Hematopoietic multipotent progenitor cell treated with erythropoietin and hydrocortisone succinate and interleukin-3 and kit ligand, for 6 days (in vitro differentiated cells): ENCODE results near the gene TFF3.

Experiments used
- DNase-seq: peaks from one replicate; pipeline ENCODE4 v3.0.0-alpha.2; 2015

The TFF3 gene

DNA sequence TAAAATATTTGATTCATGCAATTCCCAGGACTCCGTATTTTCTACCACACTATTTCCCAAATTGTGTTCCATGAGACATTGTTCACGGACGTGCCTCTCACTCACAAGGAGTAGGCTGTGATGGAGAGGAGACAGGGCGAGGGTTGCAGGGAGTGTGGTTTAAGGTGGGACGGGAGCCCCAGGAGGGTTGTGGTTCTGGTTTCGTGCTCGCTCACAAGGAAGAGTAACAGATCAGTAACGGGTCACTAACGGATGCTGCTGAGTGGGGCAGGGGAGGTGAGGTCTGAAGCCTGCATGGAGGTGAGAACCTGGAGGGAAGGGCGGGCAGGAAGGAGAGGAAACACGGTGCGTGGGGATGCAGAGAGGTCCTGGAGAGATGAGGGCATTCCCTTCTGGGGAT is 28.8 kb downstream of the TFF3 start:
- no peak for DNase-seq

GRCh38 chr21:42285569-42286245 is 29.5 kb downstream of the TFF3 start:
- no peak for DNase-seq

GRCh38 chr21:42282715-42283114 is 32.5 kb downstream of the TFF3 start:
- no peak for DNase-seq

DNA sequence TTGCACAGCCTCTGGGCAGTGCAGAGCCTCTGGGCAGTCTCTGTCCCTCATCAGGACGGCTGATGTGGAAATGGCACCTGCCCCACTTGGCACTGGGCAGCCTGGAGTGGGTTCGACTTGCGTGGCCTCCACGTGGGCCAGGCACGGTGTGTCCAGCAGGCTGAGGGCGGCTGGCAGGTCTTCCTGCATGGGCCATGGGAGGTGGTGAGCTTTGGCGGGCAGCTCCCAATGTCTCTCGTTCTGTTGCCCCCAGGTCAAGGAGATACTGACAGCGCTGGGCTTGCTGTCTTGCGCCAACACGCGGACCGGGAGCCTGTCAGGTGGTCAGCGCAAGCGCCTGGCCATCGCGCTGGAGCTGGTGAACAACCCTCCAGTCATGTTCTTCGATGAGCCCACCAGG is 33.2 kb downstream of the TFF3 start:
- no peak for DNase-seq

GRCh38 chr21:42281181-42281680 is 34.0 kb downstream of the TFF3 start:
- no peak for DNase-seq

DNA sequence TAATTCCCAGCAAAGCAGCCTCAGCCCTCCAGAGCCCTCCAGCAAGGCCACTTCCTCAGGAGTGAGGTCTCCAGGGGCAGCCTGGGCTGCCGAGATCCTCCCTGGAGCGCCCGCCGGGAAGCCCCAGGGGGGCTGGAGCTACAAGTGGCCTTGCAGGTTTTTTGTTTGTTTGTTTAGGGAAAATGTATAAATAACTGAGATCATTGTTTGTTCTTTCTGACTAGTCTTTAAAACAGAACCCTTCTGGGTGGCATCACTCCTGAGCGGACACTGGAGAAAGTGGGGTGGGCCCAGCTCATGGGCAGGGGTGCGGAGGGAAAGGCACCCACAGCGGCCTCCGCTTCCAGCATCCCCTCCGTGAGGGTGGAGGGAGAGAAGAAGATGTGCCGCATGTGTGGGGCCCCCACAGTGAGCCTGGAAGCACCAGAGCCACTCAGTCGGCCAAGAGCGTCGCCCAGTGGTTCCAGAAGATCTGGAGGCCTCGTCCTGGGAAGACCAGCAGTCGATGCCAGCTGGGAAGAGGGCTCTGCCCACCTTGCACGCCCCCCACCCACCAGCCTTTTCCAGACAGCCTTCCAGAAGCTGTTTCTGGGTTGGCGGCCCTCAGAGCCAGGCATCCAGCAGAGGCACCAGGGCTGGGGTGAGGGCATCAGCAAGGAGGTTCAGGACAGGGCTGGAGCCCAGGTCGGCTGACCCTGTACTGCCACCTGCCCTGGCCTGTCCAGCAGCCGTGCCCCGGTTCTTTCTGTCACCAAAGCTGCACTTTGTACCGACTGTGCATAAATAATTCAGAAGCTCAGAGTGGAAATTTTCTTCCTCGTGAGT is 34.6 kb downstream of the TFF3 start:
- no peak for DNase-seq

DNA sequence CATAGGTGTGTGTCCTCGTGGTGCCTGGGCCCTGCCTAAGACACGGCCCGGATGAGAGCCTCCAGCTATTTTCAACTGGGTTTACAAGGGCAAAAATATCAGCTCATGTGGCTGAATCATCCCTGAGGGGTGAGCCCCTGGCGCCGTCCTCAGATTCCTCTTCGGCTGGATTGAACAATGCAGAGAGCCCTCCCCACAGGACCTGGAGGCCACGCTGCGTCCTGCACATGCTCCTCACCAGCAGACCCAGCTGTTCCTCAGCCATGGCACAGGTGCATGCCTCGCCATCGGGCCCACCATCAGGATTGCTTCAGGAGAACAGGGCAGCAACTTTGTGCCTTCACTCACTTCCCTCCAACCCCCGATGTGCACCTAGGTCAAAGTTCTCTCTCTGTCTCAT is 35.3 kb downstream of the TFF3 start:
- no peak for DNase-seq

GRCh38 chr21:42279341-42279871 is 35.8 kb downstream of the TFF3 start:
- DNase-seq: no peak

- DNase-seq: no peak
Measured at GRCh38 chr21:42278451-42279149, 36.6 kb downstream of the TFF3 start.

DNA sequence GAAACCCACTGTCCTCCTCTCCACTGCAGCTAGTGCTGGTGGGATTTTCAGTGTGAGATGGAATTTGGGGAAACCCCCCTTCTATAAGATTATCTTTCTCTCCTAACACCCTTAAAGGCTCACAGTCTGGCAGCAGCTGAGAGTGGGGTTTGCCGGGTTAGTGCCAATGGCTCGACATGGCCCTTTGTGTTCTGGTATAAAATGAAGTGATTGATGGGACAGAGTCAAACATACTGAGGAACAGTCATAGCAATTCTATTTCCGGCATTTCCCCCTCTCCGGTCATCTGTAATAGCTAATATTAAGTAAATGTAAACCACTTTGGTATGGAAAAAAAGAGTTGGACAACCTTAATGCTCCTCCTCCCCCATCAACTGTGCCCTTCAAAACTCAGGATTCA is 37.6 kb downstream of the TFF3 start:
- no peak for DNase-seq

DNA sequence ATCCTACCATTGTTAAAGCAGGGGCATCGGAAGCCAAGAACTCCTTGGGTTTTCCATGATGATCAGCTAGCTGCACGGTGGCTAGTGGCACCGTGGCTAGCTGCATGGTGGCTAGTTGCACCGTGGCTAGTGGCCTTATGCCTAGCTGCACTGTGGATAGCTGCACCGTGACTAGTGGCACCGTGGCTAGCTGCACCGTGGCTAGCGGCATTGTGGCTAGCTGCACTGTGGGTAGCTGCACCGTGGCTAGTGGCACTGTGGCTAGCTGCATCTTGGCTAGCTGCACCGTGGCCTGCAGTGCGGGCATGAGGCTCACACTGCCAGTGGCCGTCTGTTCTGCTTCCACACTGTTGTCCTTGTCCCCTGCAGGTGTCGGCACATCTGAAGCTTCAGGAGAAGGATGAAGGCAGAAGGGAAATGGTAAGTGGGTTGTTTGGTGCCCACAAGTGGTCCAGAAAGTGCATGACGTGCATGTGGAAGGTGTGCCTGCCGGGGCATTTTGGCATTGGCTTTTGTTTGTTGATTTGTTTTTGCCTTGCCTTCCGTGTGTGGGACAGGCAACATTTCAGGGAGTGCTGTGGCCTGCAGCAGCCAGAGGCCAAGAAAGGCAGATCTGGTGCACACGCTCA is 38.6 kb downstream of the TFF3 start:
- DNase-seq: no peak

GRCh38 chr21:42276076-42276475 is 39.1 kb downstream of the TFF3 start:
- DNase-seq: no peak

DNA sequence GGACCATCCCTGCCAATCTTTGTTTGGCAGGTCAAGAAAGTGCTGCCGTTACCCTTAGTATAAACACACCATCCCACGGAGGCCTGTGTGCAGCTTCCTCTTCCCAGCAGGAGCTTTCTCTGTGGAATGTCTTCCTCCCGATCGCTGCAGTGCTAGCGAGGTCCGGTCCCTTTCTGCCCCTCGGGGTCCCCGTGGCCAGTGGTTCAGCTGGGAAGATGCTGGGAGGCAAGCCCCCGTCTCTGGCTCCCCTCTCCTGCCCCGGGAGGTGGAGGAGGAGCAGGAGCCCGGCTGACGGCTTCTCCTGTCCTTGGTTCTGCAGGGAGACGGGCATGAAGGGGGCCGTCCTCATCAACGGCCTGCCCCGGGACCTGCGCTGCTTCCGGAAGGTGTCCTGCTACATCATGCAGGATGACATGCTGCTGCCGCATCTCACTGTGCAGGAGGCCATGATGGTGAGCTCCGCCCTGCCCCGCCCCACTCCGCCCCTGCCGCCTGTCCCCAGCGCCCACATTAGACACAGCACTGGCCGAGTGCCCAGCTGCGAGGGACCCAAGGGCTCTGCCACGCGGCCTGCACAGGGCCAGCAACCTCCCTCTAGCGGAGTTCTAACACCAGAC is 42.1 kb downstream of the TFF3 start:
- no peak for DNase-seq

- DNase-seq: no peak
Measured at GRCh38 chr21:42272109-42272962, 42.9 kb downstream of the TFF3 start.

GRCh38 chr21:42271065-42271464 is 44.1 kb downstream of the TFF3 start:
- no peak for DNase-seq

GRCh38 chr21:42269386-42269785 is 45.8 kb downstream of the TFF3 start:
- no peak for DNase-seq

DNA sequence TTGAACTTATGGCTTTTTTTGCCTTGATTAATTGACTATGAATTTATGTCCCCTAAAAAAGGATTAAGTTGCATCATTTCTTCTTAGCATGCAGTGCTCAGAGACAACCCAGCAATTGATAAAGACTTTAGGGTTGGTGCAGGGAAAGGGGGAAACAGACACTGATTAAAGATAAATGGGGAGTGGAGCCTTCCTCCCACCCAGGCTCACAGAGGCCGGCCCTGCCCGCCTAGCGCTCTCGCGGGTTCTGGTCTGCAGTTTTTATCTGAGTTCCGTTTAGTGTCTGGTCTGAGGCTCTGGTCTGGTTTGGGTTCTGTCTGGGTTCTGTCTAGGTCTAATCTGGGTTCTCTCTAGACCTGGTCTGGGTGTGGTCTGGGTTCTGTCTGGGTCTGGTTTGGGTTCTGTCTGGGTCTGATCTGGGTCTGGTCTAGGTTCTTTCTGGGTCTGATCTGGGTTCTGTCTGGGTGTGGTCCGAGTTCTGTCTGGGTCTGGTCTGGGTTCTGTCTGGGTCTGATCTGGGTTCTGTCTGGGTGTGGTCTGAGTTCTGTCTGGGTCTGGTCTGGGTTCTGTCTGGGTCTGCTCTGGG is 48.1 kb downstream of the TFF3 start:
- DNase-seq: peak; percentile 63

- no peak for DNase-seq
Measured at GRCh38 chr21:42265231-42265812, 49.9 kb downstream of the TFF3 start.

DNA sequence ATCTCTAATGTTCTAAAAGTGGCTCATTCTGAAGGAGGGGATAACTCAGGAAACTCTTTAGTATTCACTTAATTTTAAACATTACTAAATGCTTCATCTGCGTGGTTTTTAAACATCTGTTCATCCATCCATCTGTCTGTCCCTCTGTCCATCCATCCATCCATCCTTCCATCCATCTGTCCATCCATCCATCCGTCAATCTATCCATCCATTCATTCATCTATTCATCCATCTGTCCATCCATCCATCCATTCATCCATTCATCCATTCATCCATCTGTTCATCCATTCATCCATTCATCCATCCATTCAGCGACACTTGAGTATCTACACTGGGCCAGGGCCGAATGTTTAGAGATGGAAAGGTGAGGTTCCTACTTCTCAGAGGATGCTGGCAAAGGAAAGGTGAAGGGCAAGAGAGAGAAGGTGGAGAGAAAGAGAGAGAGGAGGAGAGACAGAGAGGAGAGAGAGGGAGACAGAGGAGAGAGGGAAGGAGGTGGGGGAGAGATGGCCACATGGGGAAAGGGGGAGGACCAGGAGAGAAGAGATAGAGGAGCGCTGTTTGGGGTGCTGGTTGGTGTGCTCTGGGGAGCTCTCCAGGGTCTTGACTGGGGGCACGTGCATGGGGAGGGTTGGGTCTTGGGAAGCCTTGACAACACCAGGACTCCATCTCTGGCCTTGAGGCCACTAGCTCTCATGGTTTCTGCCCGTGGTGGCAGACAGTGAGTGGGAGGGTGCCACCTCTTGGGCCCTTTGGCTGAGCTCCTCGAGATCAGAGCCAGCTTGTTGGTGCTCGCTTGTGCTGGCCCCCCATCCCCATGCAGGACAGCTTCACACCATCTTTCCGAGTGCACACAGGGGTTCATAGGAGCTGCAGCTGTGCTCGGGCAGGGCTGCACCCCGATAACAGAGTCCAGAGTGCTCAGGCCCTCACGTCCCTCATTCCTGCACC is 50.7 kb downstream of the TFF3 start:
- no peak for DNase-seq
